HepG2 (cell line): ENCODE data around the gene RNU2-63P. TPM values are rescaled to one million over a fixed set of nuclear protein-coding genes. Genes with fewer than 3 reads are reported as not detected.

ENCODE experiments used
- FOXO4 ChIP-seq: sonication (generic); formaldehyde crosslinking; conservative IDR thresholded peaks from 2 replicates; pipeline ENCODE4 v1.8.1; 2023; ENCODE audit warnings: missing genetic modification reagents
- JUN ChIP-seq: sonication (generic); formaldehyde crosslinking; IDR thresholded peaks from 2 replicates; pipeline ENCODE4 v1.4.0; 2020; ENCODE audit warnings: mild to moderate bottlenecking, missing genetic modification reagents
- MAF1 ChIP-seq: sonication (generic); formaldehyde crosslinking; IDR thresholded peaks from 2 replicates; pipeline ENCODE4 v1.5.0; 2020; ENCODE audit warnings: missing genetic modification reagents, borderline replicate concordance
- MEF2D ChIP-seq: sonication (generic); formaldehyde crosslinking; IDR thresholded peaks from 2 replicates; pipeline ENCODE4 v1.5.1; 2020; ENCODE audit warnings: mild to moderate bottlenecking, missing genetic modification reagents
- MEIS2 ChIP-seq: sonication (generic); formaldehyde crosslinking; IDR thresholded peaks from 2 replicates; pipeline ENCODE4 v1.9.0; 2021; ENCODE audit warnings: mild to moderate bottlenecking, missing genetic modification reagents
- NFKB2 ChIP-seq: sonication (generic); formaldehyde crosslinking; IDR thresholded peaks from 2 replicates; pipeline ENCODE4 v1.4.0; 2020; ENCODE audit warnings: missing genetic modification reagents, borderline replicate concordance
- NR2F1 ChIP-seq, 2 experiments: fragments of 450-650 bp in 1 of 2; formaldehyde crosslinking in 1 of 2; IDR thresholded peaks; 2 replicates each; pipeline versions ENCODE4 v1.5.0 to v1.6.1; 2016 to 2020; ENCODE audit warnings: mild to moderate bottlenecking in 1 of 2, missing compliant biosample characterization in 1 of 2, missing genetic modification reagents in 1 of 2, moderate library complexity in 1 of 2
- RFXAP ChIP-seq: sonication (generic); formaldehyde crosslinking; IDR thresholded peaks from 2 replicates; pipeline ENCODE4 v1.4.0; 2020; ENCODE audit warnings: missing genetic modification reagents, borderline replicate concordance
- ZNF326 ChIP-seq: sonication (generic); formaldehyde crosslinking; IDR thresholded peaks from 2 replicates; pipeline ENCODE4 v1.4.0; 2020; ENCODE audit warnings: missing genetic modification reagents, borderline replicate concordance
- ZNF407 ChIP-seq: sonication (generic); formaldehyde crosslinking; IDR thresholded peaks from one replicate; pipeline ENCODE4 v1.5.1; 2020; ENCODE audit warnings: mild to moderate bottlenecking, missing genetic modification reagents; ENCODE audit errors: not compliant biosample characterization
- polyA plus RNA-seq, 8 experiments: library from polyadenylated mRNA; depleted of rRNA in 3 of 8; stranded (reverse) in 7 of 8; unstranded in 1 of 8; fragments of >200 nt; fragmentation: Illumina TruSeq in 4 of 8; extraction: Trizol in 4 of 8; gene quantifications; 2 replicates each; pipeline versions ENCODE4 v1.2.1 to v1.2.3, GENCODE V29; 2011 to 2016; ENCODE audit warnings: low read depth in 4 of 8, missing spikeins in 1 of 8, mixed read lengths in 1 of 8; ENCODE audit not compliant: insufficient read depth in 1 of 8
- total RNA-seq, 5 experiments: library from RNA; depleted of rRNA; stranded (reverse); fragments of >200 nt; fragmentation: Illumina TruSeq; extraction: Trizol; gene quantifications; 2 replicates each; pipeline ENCODE4 v1.2.3, GENCODE V29; 2016; ENCODE audit warnings: low read depth in 1 of 5
- TF ChIP-seq, protein P1 (sequence below): sonication (generic); formaldehyde crosslinking; IDR thresholded peaks from 2 replicates; pipeline ENCODE4 v1.5.0; 2020; ENCODE audit warnings: mild to moderate bottlenecking, missing genetic modification reagents

Gene RNU2-63P
- total and polyA plus RNA-seq, 2 of the 13 experiments (the other 11 are each of a cell fraction or from before 2014, with no cell fraction given) = 6.8 TPM; not detected in 1

GRCh38 chr2:88059979-88060906 is 43.9 kb upstream of the RNU2-63P start (continued):
- TF ChIP-seq ZNF407 (CRISPR knock-in tag) = no peak
- no peak for TF ChIP-seq NFKB2 (CRISPR knock-in tag)
- no peak for TF ChIP-seq MEF2D (CRISPR knock-in tag)
- TF ChIP-seq, protein P1, sequence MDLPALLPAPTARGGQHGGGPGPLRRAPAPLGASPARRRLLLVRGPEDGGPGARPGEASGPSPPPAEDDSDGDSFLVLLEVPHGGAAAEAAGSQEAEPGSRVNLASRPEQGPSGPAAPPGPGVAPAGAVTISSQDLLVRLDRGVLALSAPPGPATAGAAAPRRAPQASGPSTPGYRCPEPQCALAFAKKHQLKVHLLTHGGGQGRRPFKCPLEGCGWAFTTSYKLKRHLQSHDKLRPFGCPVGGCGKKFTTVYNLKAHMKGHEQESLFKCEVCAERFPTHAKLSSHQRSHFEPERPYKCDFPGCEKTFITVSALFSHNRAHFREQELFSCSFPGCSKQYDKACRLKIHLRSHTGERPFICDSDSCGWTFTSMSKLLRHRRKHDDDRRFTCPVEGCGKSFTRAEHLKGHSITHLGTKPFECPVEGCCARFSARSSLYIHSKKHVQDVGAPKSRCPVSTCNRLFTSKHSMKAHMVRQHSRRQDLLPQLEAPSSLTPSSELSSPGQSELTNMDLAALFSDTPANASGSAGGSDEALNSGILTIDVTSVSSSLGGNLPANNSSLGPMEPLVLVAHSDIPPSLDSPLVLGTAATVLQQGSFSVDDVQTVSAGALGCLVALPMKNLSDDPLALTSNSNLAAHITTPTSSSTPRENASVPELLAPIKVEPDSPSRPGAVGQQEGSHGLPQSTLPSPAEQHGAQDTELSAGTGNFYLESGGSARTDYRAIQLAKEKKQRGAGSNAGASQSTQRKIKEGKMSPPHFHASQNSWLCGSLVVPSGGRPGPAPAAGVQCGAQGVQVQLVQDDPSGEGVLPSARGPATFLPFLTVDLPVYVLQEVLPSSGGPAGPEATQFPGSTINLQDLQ = no peak
- no peak for TF ChIP-seq JUN (CRISPR knock-in tag)
- peak; percentile 39; the same call in 1 of the 2 replicates for TF ChIP-seq FOXO4
- TF ChIP-seq MEIS2 (CRISPR knock-in tag) = 0 out of 2 replicates have a peak, but pooled peaks have one; percentile 39
- peak; percentile 29 to 42; a peak in 2 of 4 replicates for TF ChIP-seq NR2F1 (CRISPR knock-in tag; IDR thresholded peaks at IDR 0.05)
- 0 out of 2 replicates have a peak, but pooled peaks have one; percentile 23 for TF ChIP-seq RFXAP (CRISPR knock-in tag)
- no peak for TF ChIP-seq ZNF326 (CRISPR knock-in tag)
- no peak for TF ChIP-seq MAF1 (CRISPR knock-in tag)
